GM12872 (cell line): ENCODE data around the gene LNX2.

Experiments
- CTCF ChIP-seq: IDR thresholded peaks from 3 replicates; pipeline ENCODE4 v1.5.1; 2011; ENCODE audit warnings: low read depth, mild to moderate bottlenecking, low read length, moderate library complexity; ENCODE audit not compliant: insufficient read depth

LNX2 gene

GRCh38 chr13:27661017-27661416, 40.7 kb upstream of the LNX2 start:
- TF ChIP-seq CTCF: no peak

- TF ChIP-seq CTCF: no peak
Observed at GRCh38 chr13:27660511-27660910, 40.2 kb upstream of the LNX2 start.

GRCh38 chr13:27659145-27659865, 39.0 kb upstream of the LNX2 start:
- no peak for TF ChIP-seq CTCF

GRCh38 chr13:27658546-27658945, 38.2 kb upstream of the LNX2 start:
- TF ChIP-seq CTCF: no peak

GRCh38 chr13:27657724-27658123, 37.4 kb upstream of the LNX2 start:
- TF ChIP-seq CTCF: no peak

- no peak for TF ChIP-seq CTCF
Observed at GRCh38 chr13:27654816-27655215, 34.5 kb upstream of the LNX2 start.

- no peak for TF ChIP-seq CTCF
Observed at GRCh38 chr13:27654059-27654458, 33.7 kb upstream of the LNX2 start.
